Ovary (tissue), 3 donors: ENCODE data around the gene ZC2HC1C.

Experiments used
- CTCF ChIP-seq, 3 donors: fragments of 450-650 bp in 2 of 3; fragments of 200-600 bp in 1 of 3; IDR thresholded peaks; one replicate each; pipeline versions ENCODE4 v1.5.1 to v1.8.0; 2016 to 2022; ENCODE audit warnings: antibody characterized with exemption in 3 of 3, mild to moderate bottlenecking in 1 of 3
- EP300 ChIP-seq: sonication (generic); formaldehyde crosslinking; IDR thresholded peaks from one replicate; pipeline ENCODE4 v1.6.1; 2017; ENCODE audit warnings: antibody characterized with exemption
- POLR2A ChIP-seq: fragments of 450-650 bp; IDR thresholded peaks from one replicate; pipeline ENCODE4 v1.6.1; 2017; ENCODE audit warnings: antibody characterized with exemption, mild to moderate bottlenecking, moderate library complexity
- donor health status: DM: no; HTN: no; CAD: no.

DNA sequence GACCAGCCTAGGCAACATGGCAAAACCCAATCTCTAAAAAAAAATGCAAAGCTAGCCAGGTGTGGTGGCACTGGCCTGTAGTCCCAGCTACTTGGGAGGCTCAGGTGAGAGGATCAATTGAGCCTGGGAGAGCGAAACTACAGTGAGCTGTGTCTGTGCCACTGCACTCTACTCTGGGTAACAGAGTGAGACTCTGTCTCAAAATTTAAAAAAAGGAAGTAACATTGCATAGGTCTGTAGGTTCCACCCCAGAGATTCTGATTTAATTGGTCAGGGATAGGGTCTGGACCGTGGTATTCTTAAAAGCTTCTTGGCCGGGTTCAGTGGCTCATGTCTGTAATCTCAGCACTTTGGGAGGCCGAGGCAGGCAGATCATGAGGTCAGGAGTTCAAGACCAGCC, 26.2 kb downstream of the ZC2HC1C start:
- TF ChIP-seq CTCF (IDR thresholded peaks at IDR 0.05) (no peak), EP300 (no peak), POLR2A (no peak)
